Fibroblast of the aortic adventitia (primary cell): ENCODE measurements around the gene ZNF304. TPM values are rescaled to one million over a fixed set of nuclear protein-coding genes. Genes with fewer than 3 reads are reported as not detected.
"Not testable (repeated sequence)": the region's sequence is repeated elsewhere in the genome, so short reads cannot be mapped to it uniquely, and the experiment has no call there.

Experiments
- DNase-seq: peaks from one replicate; pipeline ENCODE4 v3.0.0-alpha.2; 2010; ENCODE audit warnings: low read depth
- H3K4me3 ChIP-seq: 2 replicates; pipeline ENCODE4 v1.5.1; 2011; ENCODE audit warnings: low read depth, mild to moderate bottlenecking, control low read depth, low read length, moderate library complexity
- total RNA-seq: library from RNA; depleted of rRNA; stranded (reverse); fragments of >200 nt; gene quantifications from 2 replicates; pipeline ENCODE4 v1.2.3, GENCODE V29; 2012; ENCODE audit warnings: low replicate concordance
- TF ChIP-seq, protein P1 (sequence below): IDR thresholded peaks from 2 replicates; pipeline ENCODE4 v1.5.1; 2011; ENCODE audit warnings: mild to moderate bottlenecking, low read length, control low read depth, inconsistent platforms; ENCODE audit not compliant: insufficient read depth

Gene ZNF304
- total RNA-seq, 1 donor, result 9.7 TPM

DNA sequence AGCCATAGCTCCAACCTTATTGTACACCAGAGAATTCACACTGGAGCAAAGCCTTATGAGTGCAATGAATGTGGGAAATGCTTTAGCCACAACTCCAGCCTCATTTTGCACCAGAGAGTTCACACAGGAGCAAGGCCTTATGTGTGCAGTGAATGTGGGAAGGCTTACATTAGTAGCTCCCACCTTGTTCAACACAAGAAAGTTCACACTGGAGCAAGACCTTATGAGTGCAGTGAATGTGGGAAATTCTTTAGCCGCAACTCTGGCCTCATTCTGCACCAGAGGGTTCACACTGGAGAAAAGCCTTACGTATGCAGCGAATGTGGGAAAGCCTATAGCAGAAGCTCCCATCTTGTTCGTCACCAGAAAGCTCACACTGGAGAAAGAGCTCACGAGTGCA, 6.3 kb downstream of the ZNF304 start:
- TF ChIP-seq, protein P1, sequence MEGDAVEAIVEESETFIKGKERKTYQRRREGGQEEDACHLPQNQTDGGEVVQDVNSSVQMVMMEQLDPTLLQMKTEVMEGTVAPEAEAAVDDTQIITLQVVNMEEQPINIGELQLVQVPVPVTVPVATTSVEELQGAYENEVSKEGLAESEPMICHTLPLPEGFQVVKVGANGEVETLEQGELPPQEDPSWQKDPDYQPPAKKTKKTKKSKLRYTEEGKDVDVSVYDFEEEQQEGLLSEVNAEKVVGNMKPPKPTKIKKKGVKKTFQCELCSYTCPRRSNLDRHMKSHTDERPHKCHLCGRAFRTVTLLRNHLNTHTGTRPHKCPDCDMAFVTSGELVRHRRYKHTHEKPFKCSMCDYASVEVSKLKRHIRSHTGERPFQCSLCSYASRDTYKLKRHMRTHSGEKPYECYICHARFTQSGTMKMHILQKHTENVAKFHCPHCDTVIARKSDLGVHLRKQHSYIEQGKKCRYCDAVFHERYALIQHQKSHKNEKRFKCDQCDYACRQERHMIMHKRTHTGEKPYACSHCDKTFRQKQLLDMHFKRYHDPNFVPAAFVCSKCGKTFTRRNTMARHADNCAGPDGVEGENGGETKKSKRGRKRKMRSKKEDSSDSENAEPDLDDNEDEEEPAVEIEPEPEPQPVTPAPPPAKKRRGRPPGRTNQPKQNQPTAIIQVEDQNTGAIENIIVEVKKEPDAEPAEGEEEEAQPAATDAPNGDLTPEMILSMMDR, result no peak
- no peak for DNase-seq
- H3K4me3 ChIP-seq, result no peak overlapping the region

DNA sequence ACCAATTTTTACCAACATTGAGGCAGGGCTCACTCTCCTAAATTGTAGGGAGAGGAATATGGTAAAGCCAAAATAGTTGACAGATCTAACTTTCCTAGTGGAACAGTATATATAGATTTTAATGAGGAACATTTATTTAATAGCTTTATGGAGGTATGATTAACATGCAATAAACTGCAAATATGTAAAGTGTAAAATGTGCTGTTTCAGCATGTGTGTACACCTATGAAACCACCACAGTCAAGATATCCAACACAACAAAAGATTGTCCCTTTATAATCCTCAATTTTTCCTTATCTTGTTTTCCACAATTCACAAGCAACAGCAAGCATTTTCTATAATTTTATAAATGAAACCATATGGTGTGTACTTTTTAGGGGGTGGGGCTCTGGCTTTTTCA, 8.2 kb downstream of the ZNF304 start:
- DNase-seq, result no peak

DNA sequence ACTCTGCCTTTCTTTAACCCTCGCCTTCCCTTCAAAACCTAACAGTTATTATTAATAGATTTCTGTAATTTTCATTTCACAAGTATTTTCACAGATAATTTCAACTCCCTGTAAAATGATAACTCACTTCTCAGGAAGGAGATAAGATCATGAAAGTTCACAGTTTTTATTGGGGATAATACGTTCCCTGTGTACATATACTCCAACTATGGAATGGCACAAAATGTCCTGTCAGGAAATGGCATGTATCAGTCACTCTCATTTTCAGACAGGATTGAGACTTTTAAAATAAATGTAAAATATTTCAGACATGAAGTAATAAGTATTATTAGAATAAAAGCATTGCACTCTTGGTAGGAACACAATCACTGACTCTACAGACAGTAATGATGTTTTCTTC, 11.3 kb downstream of the ZNF304 start:
- peak overlapping the region; percentile 66 for H3K4me3 ChIP-seq
- no peak for DNase-seq
- TF ChIP-seq, protein P1, result no peak

More for the DNA sequence above, 8.2 kb downstream of the ZNF304 start:
- no peak overlapping the region for H3K4me3 ChIP-seq
- TF ChIP-seq, protein P1, result no peak

DNA sequence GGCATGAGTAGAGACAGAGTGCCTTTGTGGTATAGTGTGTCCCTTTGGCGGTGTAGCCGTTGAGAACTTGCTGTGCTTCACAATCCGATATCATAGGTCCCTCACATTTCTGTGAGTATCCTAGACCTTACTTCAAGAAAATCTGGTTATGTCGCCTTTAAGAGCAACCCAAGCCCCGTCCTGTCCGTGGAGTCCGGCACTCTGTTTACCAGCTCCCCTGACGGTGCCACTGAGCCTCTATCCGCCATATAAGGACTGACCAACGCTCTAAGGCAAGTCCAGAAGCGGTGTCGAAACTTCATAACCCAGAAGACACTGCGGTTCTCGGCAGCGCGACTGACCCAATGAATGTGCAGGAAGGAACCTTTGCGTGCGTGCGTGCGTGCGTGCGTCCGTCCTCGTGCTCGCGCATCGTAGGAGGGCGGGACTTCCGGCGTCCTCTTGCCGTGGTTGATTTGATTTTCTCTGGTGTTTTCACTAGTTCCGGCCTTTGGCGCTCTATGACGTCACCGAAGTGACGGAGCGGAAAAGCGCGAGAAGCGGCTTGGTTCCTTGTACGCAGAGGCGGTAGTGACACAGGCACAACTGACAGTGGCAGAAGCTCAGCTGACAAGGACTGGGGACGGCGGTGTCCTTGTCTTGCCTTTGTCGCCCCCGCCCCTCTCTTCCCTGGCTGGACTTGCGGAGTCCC, 12.1 kb downstream of the ZNF304 start, which contains the start of the genes TRAPPC2B and ZNF547:
Gene TRAPPC2B, plus strand, starts transcription at position 555 of the 691 bp plus-strand sequence. CDS start 1,283 bp downstream, outside the sequence.
Gene ZNF547, plus strand, starts transcription at position 555 of the 691 bp plus-strand sequence. CDS start 5,005 bp downstream, outside the sequence.
- TF ChIP-seq, protein P1, result no peak
- DNase-seq, result peak; percentile 99
- H3K4me3 ChIP-seq, result peak within 1 kb of the TSS; percentile 90

DNA sequence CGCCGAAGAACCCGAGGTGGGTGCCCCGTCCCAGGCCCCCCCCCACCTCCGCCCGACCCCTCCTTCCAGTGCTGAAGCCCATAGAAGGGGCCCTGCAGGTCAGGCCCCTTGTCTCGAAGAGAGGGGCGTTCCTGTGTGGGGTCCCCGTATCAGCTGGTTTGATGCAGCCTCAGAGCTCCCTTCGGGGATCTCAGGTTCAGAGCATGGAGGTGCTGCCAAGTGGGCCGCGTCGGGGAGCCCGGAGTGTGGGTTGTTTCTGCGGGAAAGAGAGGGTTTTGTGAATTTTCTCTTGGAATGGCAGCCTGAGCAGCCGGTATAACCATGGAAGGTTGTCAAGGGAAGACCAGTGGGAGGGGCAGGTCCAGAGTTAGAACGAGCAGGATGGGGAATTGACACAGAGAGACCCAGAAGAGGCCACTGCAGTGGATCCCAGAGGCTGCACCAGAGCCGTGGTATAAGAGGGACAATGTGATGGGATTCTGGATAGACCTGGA, 12.7 kb downstream of the ZNF304 start:
- peak overlapping the region; percentile 90 for H3K4me3 ChIP-seq
- TF ChIP-seq, protein P1, result no peak
- no peak for DNase-seq

DNA sequence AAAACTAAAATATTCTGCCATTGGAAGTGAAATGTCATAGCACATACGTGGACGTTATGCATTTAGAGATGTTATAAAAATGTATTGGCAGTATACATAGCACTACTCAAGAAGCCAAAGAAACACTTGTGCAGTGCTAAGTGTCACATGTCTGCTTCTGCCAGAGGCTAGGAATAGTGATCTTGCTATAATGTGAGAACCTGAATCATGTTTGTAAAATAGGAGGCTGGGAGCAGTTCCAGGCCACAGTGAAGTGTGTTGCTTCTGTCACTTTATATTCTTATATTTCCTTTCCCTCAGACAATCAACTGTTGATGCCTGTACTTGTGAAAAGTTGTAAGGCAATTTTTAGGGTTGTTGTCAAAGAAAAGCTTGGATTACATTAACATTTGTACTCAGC, 15.7 kb downstream of the ZNF304 start:
- TF ChIP-seq, protein P1, result no peak
- no peak for DNase-seq
- no peak overlapping the region for H3K4me3 ChIP-seq

DNA sequence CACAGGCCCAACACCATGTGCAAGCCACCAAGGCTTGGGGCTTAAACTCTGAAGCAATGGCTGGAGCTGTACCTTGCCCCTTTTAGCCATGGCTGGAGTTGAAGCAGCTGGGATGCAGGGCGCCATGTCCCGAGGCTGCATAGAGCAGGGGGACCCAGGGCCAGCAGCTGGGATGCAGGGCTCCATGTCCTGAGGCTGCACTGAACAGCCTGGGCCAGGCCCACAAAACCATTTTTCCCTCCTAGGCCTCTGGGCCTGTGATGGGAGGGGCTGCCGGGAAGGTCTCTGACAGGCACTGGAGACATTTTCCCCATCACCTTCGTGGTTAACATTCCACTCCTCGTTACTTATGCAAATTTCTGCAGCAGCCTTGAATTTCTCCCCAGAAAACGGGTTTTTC, 23.1 kb downstream of the ZNF304 start:
- no peak for DNase-seq
- TF ChIP-seq, protein P1, result no peak
- H3K4me3 ChIP-seq, result no peak overlapping the region

DNA sequence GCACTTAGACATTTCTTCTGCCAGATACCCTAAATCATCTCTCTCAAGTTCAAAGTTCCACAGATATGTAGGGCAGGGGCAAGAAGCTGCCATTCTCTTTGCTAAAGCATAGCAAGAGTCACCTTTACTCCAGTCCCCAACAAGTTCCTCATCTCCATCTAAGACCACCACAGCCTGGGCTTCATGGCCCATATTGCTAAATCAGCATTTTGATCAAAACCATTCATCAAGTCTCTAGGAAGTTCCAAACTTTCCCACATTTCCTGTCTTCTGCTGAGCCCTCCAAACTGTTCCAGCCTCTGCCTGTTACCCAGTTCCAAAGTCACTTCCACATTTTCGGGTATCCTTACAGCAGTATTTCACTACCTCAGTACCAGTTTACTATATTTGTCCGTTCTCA, 23.6 kb downstream of the ZNF304 start:
- not testable (repeated sequence) for DNase-seq

More for the DNA sequence above, 23.6 kb downstream of the ZNF304 start:
- not testable (repeated sequence) for H3K4me3 ChIP-seq
